RWPE2 (cell line): Measurements from ENCODE around the gene BIRC2.

ENCODE experiments used
- ATAC-seq: fragments of 200-7000 bp; cut with Tn5 transposase; 3 replicates; pipeline ENCODE4 v1.9.1; 2021; ENCODE audit warnings: low read depth
- DNase-seq: peaks from one replicate; pipeline ENCODE4 v3.0.0-alpha.2; 2020; ENCODE audit warnings: low spot score
- H3K27ac ChIP-seq: fragments of 450-650 bp; 2 replicates; pipeline ENCODE4 v1.5.1; 2017; ENCODE audit warnings: mild to moderate bottlenecking; ENCODE audit not compliant: poor library complexity, severe bottlenecking
- H3K27me3 ChIP-seq: fragments of 250-450 bp; sonication (Bioruptor Pico); 2 replicates; pipeline ENCODE4 v1.5.1; 2021; ENCODE audit warnings: mild to moderate bottlenecking, moderate library complexity; ENCODE audit not compliant: insufficient read depth, poor library complexity, severe bottlenecking
- H3K36me3 ChIP-seq: fragments of 250-450 bp; sonication (Bioruptor Pico); 2 replicates; pipeline ENCODE4 v1.5.1; 2020; ENCODE audit warnings: low read depth, mild to moderate bottlenecking, moderate library complexity
- H3K4me1 ChIP-seq: fragments of 250-450 bp; sonication (Bioruptor Pico); 2 replicates; pipeline ENCODE4 v1.5.1; 2021; ENCODE audit warnings: mild to moderate bottlenecking, moderate library complexity; ENCODE audit not compliant: insufficient read depth, poor library complexity, severe bottlenecking
- H3K4me3 ChIP-seq: fragments of 250-450 bp; sonication (Bioruptor Pico); 2 replicates; pipeline ENCODE4 v1.5.1; 2021; ENCODE audit warnings: mild to moderate bottlenecking, moderate library complexity; ENCODE audit not compliant: severe bottlenecking
- H3K9me3 ChIP-seq: fragments of 250-450 bp; sonication (Bioruptor Pico); 2 replicates; pipeline ENCODE4 v1.5.1; 2021; ENCODE audit warnings: mild to moderate bottlenecking, moderate library complexity; ENCODE audit not compliant: severe bottlenecking
- CTCF ChIP-seq: fragments of 450-650 bp; IDR thresholded peaks from one replicate; pipeline ENCODE4 v1.5.1; 2017; ENCODE audit warnings: mild to moderate bottlenecking, moderate library complexity; ENCODE audit not compliant: poor library complexity, severe bottlenecking

Gene BIRC2

GRCh38 chr11:102410382-102410784 lies 63.4 kb downstream of the BIRC2 start:
- Histone ChIP-seq H3K27ac (no peak overlapping the region), H3K4me3 (no peak overlapping the region), H3K36me3 (peaks cover 8% of the 10 kb centered on the region; the same call in 1 of the 2 replicates), H3K9me3 (no peaks in the 10 kb centered on the region), H3K27me3 (no peaks in the 10 kb centered on the region), H3K4me1 (peaks cover 5% of the 10 kb centered on the region)
- ATAC-seq (no peak; the same call in 2 of the 3 replicates), DNase-seq (no peak)
- TF ChIP-seq CTCF = no peak

- DNase-seq = no peak
- no peak for ATAC-seq
- no peak overlapping the region for H3K27ac ChIP-seq
- H3K4me1 ChIP-seq = peaks cover 5% of the 10 kb centered on the region
- peaks cover 6% of the 10 kb centered on the region; the same call in 1 of the 2 replicates for H3K36me3 ChIP-seq
- H3K27me3 ChIP-seq = no peaks in the 10 kb centered on the region
- H3K9me3 ChIP-seq = peaks cover under 1% of the 10 kb centered on the region
- TF ChIP-seq CTCF = no peak
- H3K4me3 ChIP-seq = no peak overlapping the region
Observed at GRCh38 chr11:102411142-102411541, 64.1 kb downstream of the BIRC2 start.

GRCh38 chr11:102413497-102413896 lies 66.5 kb downstream of the BIRC2 start:
- H3K36me3 ChIP-seq = 0 out of 2 replicates have a peak, but pooled peaks cover 7% of the 10 kb centered on the region
- H3K27me3 ChIP-seq = no peaks in the 10 kb centered on the region
- no peak overlapping the region for H3K4me3 ChIP-seq
- TF ChIP-seq CTCF = no peak
- ATAC-seq (no peak), DNase-seq (no peak)
- no peak overlapping the region for H3K27ac ChIP-seq
- H3K9me3 ChIP-seq = peaks cover 2% of the 10 kb centered on the region
- H3K4me1 ChIP-seq = peaks cover 5% of the 10 kb centered on the region

GRCh38 chr11:102414559-102414958 lies 67.5 kb downstream of the BIRC2 start:
- DNase-seq (no peak), ATAC-seq (no peak)
- Histone ChIP-seq H3K27me3 (no peaks in the 10 kb centered on the region), H3K36me3 (peaks cover 11% of the 10 kb centered on the region; the same call in 1 of the 2 replicates), H3K9me3 (peaks cover 2% of the 10 kb centered on the region), H3K4me3 (no peak overlapping the region), H3K27ac (no peak overlapping the region), H3K4me1 (peaks cover 12% of the 10 kb centered on the region)
- TF ChIP-seq CTCF = no peak

- Histone ChIP-seq H3K9me3 (peaks cover 2% of the 10 kb centered on the region), H3K27ac (no peak overlapping the region), H3K27me3 (no peaks in the 10 kb centered on the region), H3K4me3 (no peak overlapping the region), H3K36me3 (peaks cover 8% of the 10 kb centered on the region; the same call in 1 of the 2 replicates), H3K4me1 (peaks cover 14% of the 10 kb centered on the region)
- no peak for TF ChIP-seq CTCF
- DNase-seq (no peak), ATAC-seq (no peak)
Observed at GRCh38 chr11:102415304-102415916, 68.4 kb downstream of the BIRC2 start.
